Activated naive CD8-positive, alpha-beta T cell (primary cell): ENCODE results near the gene RFC1.
"Not testable (repeated sequence)": the region's sequence is repeated elsewhere in the genome, so short reads cannot be mapped to it uniquely, and the experiment has no call there.

Experiments
- H3K27ac Mint-ChIP-seq: one replicate; pipeline ENCODE4 v1.8.0; 2021; ENCODE audit warnings: mixed read lengths
- H3K27me3 Mint-ChIP-seq: one replicate; pipeline ENCODE4 v1.8.0; 2021; ENCODE audit warnings: mixed read lengths
- H3K36me3 Mint-ChIP-seq: one replicate; pipeline ENCODE4 v1.8.0; 2021; ENCODE audit warnings: mixed read lengths
- H3K4me1 Mint-ChIP-seq: one replicate; pipeline ENCODE4 v1.8.0; 2021; ENCODE audit warnings: low read depth, mixed read lengths
- H3K4me3 Mint-ChIP-seq: one replicate; pipeline ENCODE4 v1.8.0; 2021; ENCODE audit warnings: mild to moderate bottlenecking, mixed read lengths
- H3K9me3 Mint-ChIP-seq: one replicate; pipeline ENCODE4 v1.8.0; 2021; ENCODE audit warnings: low read depth, mixed read lengths

Gene RFC1

GRCh38 chr4:39365830-39366771, at the start of gene RFC1:
Gene RFC1, minus strand, starts transcription at chr4:39366362. Its CDS starts 121 bp downstream, at chr4:39366241.
- H3K9me3 Mint-ChIP-seq: peaks cover 3% of the 10 kb centered on the region
- H3K36me3 Mint-ChIP-seq: peaks cover 4% of the 10 kb centered on the region
- peaks cover 36% of the 10 kb centered on the region for H3K4me1 Mint-ChIP-seq
- H3K27me3 Mint-ChIP-seq: no peaks in the 10 kb centered on the region
- H3K4me3 Mint-ChIP-seq: peak within 1 kb of the TSS; percentile 96
- peak within 1 kb of the TSS; percentile 94 for H3K27ac Mint-ChIP-seq

- no peaks in the 10 kb centered on the region for H3K27me3 Mint-ChIP-seq
- no peaks in the 10 kb centered on the region for H3K4me1 Mint-ChIP-seq
- no peak overlapping the region for H3K4me3 Mint-ChIP-seq
- no peak overlapping the region for H3K27ac Mint-ChIP-seq
- H3K36me3 Mint-ChIP-seq: no peaks in the 10 kb centered on the region
- no peaks in the 10 kb centered on the region for H3K9me3 Mint-ChIP-seq
These were observed 49.6 kb upstream of the RFC1 start for GRCh38 chr4:39415678-39416283.

GRCh38 chr4:39411561-39411960, 45.4 kb upstream of the RFC1 start:
- not testable (repeated sequence) for H3K4me3 Mint-ChIP-seq, H3K4me1 Mint-ChIP-seq, H3K27me3 Mint-ChIP-seq, H3K27ac Mint-ChIP-seq, H3K36me3 Mint-ChIP-seq, H3K9me3 Mint-ChIP-seq

- no peaks in the 10 kb centered on the region for H3K36me3 Mint-ChIP-seq
- peaks cover 4% of the 10 kb centered on the region for H3K27me3 Mint-ChIP-seq
- H3K27ac Mint-ChIP-seq: no peak overlapping the region
- H3K9me3 Mint-ChIP-seq: no peaks in the 10 kb centered on the region
- no peak overlapping the region for H3K4me3 Mint-ChIP-seq
- H3K4me1 Mint-ChIP-seq: no peaks in the 10 kb centered on the region
These were observed 44.3 kb upstream of the RFC1 start for GRCh38 chr4:39410415-39410814.

- no peaks in the 10 kb centered on the region for H3K4me1 Mint-ChIP-seq
- H3K36me3 Mint-ChIP-seq: no peaks in the 10 kb centered on the region
- no peak overlapping the region for H3K27ac Mint-ChIP-seq
- H3K27me3 Mint-ChIP-seq: peaks cover 4% of the 10 kb centered on the region
- no peaks in the 10 kb centered on the region for H3K9me3 Mint-ChIP-seq
- H3K4me3 Mint-ChIP-seq: no peak overlapping the region
These were observed 41.4 kb upstream of the RFC1 start for GRCh38 chr4:39407584-39407885.

- Mint-ChIP-seq H3K9me3 (no peaks in the 10 kb centered on the region), H3K36me3 (no peaks in the 10 kb centered on the region), H3K4me3 (no peak within 1 kb of the TSS), H3K4me1 (no peaks in the 10 kb centered on the region), H3K27me3 (peaks cover 4% of the 10 kb centered on the region), H3K27ac (no peak within 1 kb of the TSS)
These were observed 40.8 kb upstream of the RFC1 start, which contains the start of gene KLB for GRCh38 chr4:39406763-39407583. Gene KLB, plus strand, starts transcription at chr4:39406930. Its CDS starts 20 bp downstream, at chr4:39406950.

- H3K27ac Mint-ChIP-seq, H3K4me1 Mint-ChIP-seq, H3K9me3 Mint-ChIP-seq, H3K36me3 Mint-ChIP-seq, H3K27me3 Mint-ChIP-seq, H3K4me3 Mint-ChIP-seq: not testable (repeated sequence)
These were observed 35.5 kb upstream of the RFC1 start for GRCh38 chr4:39401640-39402039.

GRCh38 chr4:39394706-39395105, 28.5 kb upstream of the RFC1 start:
- Mint-ChIP-seq H3K27me3 (peaks cover 2% of the 10 kb centered on the region), H3K9me3 (no peaks in the 10 kb centered on the region), H3K4me1 (no peaks in the 10 kb centered on the region), H3K27ac (no peak overlapping the region), H3K4me3 (no peak overlapping the region), H3K36me3 (no peaks in the 10 kb centered on the region)

- Mint-ChIP-seq H3K36me3 (no peaks in the 10 kb centered on the region), H3K4me1 (no peaks in the 10 kb centered on the region), H3K27ac (no peak overlapping the region), H3K9me3 (no peaks in the 10 kb centered on the region), H3K27me3 (no peaks in the 10 kb centered on the region), H3K4me3 (no peak overlapping the region)
These were observed 24.4 kb upstream of the RFC1 start for GRCh38 chr4:39390603-39391002.

- no peak overlapping the region for H3K4me3 Mint-ChIP-seq
- H3K9me3 Mint-ChIP-seq: peaks cover 6% of the 10 kb centered on the region
- no peaks in the 10 kb centered on the region for H3K36me3 Mint-ChIP-seq
- H3K27ac Mint-ChIP-seq: no peak overlapping the region
- H3K27me3 Mint-ChIP-seq: peaks cover 4% of the 10 kb centered on the region
- H3K4me1 Mint-ChIP-seq: no peaks in the 10 kb centered on the region
These were observed 18.4 kb upstream of the RFC1 start for GRCh38 chr4:39384563-39384962.

- Mint-ChIP-seq H3K27me3 (peaks cover 6% of the 10 kb centered on the region), H3K4me3 (no peak overlapping the region), H3K4me1 (no peaks in the 10 kb centered on the region), H3K9me3 (peaks cover 6% of the 10 kb centered on the region), H3K27ac (no peak overlapping the region), H3K36me3 (no peaks in the 10 kb centered on the region)
These were observed 17.5 kb upstream of the RFC1 start for GRCh38 chr4:39383690-39384089.

- peaks cover 13% of the 10 kb centered on the region for H3K9me3 Mint-ChIP-seq
- H3K4me3 Mint-ChIP-seq: no peak overlapping the region
- peaks cover 3% of the 10 kb centered on the region for H3K36me3 Mint-ChIP-seq
- no peaks in the 10 kb centered on the region for H3K4me1 Mint-ChIP-seq
- H3K27me3 Mint-ChIP-seq: peaks cover 2% of the 10 kb centered on the region
- no peak overlapping the region for H3K27ac Mint-ChIP-seq
These were observed 9.3 kb upstream of the RFC1 start for GRCh38 chr4:39375478-39375877.

GRCh38 chr4:39371209-39371608, 5.0 kb upstream of the RFC1 start:
- not testable (repeated sequence) for H3K36me3 Mint-ChIP-seq, H3K4me1 Mint-ChIP-seq, H3K27me3 Mint-ChIP-seq, H3K27ac Mint-ChIP-seq, H3K4me3 Mint-ChIP-seq, H3K9me3 Mint-ChIP-seq

GRCh38 chr4:39369301-39369700, 3.1 kb upstream of the RFC1 start:
- H3K4me1 Mint-ChIP-seq: peaks cover 13% of the 10 kb centered on the region
- H3K27ac Mint-ChIP-seq: no peak overlapping the region
- no peak overlapping the region for H3K4me3 Mint-ChIP-seq
- H3K36me3 Mint-ChIP-seq: peaks cover 4% of the 10 kb centered on the region
- H3K27me3 Mint-ChIP-seq: no peaks in the 10 kb centered on the region
- H3K9me3 Mint-ChIP-seq: peaks cover 7% of the 10 kb centered on the region

GRCh38 chr4:39367166-39367565, 1.0 kb upstream of the RFC1 start:
- peak overlapping the region; percentile 96 for H3K4me3 Mint-ChIP-seq
- H3K4me1 Mint-ChIP-seq: peaks cover 30% of the 10 kb centered on the region
- peak overlapping the region; percentile 25 for H3K27ac Mint-ChIP-seq
- no peaks in the 10 kb centered on the region for H3K27me3 Mint-ChIP-seq
- peaks cover 7% of the 10 kb centered on the region for H3K9me3 Mint-ChIP-seq
- H3K36me3 Mint-ChIP-seq: peaks cover 4% of the 10 kb centered on the region
